ENCODE results near the gene CELSR1. TPM values are rescaled to one million over a fixed set of nuclear protein-coding genes. Genes with fewer than 3 reads are reported as not detected.

CELSR1 gene
- total RNA-seq, 3 donors from 2014 or later, result 0.96 to 36.7 (median 21.2) TPM

DNA sequence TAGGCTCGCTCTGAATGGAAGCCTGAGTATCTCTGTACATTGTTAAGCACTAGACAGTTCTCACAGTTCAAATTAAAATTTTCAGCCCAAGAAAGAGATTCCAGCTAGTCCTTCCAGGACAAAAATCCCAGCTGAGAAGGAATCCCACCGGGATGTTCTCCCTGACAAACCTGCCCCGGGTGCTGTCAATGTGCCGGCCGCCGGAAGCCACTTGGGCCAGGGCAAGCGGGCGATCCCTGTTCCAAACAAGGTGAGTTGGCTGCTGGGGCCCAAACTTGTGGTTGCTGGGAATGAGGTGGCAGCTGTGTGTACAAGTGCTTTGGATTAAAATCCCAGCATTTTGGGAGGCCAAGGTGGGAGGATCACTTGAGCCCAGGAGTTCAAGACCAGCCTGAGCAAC lies 225.4 kb downstream of the CELSR1 start:
- intact Hi-C loops (cut with DNase I; ENCODE audit: low total_unique reads), result no loop called here
- TF ChIP-seq POLR2AphosphoS5 (IDR thresholded peaks at IDR 0.05), result no peak
- DNase-seq (ENCODE audit: low spot score in 2 of 2), result no peak
- Histone ChIP-seq H3K27ac (no peak overlapping the region), H3K4me3 (no peak overlapping the region), H3K9me3 (no peaks in the 10 kb centered on the region), H3K36me3 (no peaks in the 10 kb centered on the region), H3K4me1 (no peaks in the 10 kb centered on the region), H3K27me3 (no peaks in the 10 kb centered on the region)

Other genes with a start within 250 kb of the CELSR1 start
- under 1 TPM in 2 of 3 donors, not detected in 1; 0.29 to 0.48 TPM for gene GTSE1, start 240.8 kb downstream of the CELSR1 start, total RNA-seq
- 10 to 100 TPM; 25.4 to 40.6 (median 37.6) TPM for gene TRMU, start 201.9 kb downstream of the CELSR1 start, total RNA-seq
- gene GRAMD4, start 82.8 kb upstream of the CELSR1 start, total RNA-seq, result 10 to 100 TPM; 28.4 to 85.6 (median 61.0) TPM
- 10 to 100 TPM; 23.3 to 37.3 (median 26.5) TPM for gene CERK, start 200.6 kb upstream of the CELSR1 start, total RNA-seq
- gene TBC1D22A, start 225.0 kb upstream of the CELSR1 start, total RNA-seq, result 10 to 100 TPM; 19.0 to 23.6 (median 23.6) TPM